GM12878 (cell line): ENCODE results near the gene SFI1. TPM values are rescaled to one million over a fixed set of nuclear protein-coding genes. Genes with fewer than 3 reads are reported as not detected.
A peak's percentile ranks its signal among the peaks of the same experiment; 100 is the strongest.

ENCODE experiments used
- BACH1 ChIP-seq: fragments of 450-650 bp; IDR thresholded peaks from 2 replicates; pipeline ENCODE4 v1.6.1; 2017; ENCODE audit warnings: mild to moderate bottlenecking, borderline replicate concordance
- HDGF ChIP-seq: fragments of 450-650 bp; IDR thresholded peaks from 2 replicates; pipeline ENCODE4 v1.6.1; 2016; ENCODE audit warnings: antibody characterized with exemption
- IKZF2 ChIP-seq, 2 experiments: fragments of 450-650 bp; IDR thresholded peaks; 2 replicates each; pipeline ENCODE4 v1.6.1; 2017; ENCODE audit warnings: mild to moderate bottlenecking in 2 of 2, moderate library complexity in 2 of 2
- IRF4 ChIP-seq: IDR thresholded peaks from 2 replicates; pipeline ENCODE4 v1.6.1; 2011; ENCODE audit warnings: low read depth, low read length
- JUNB ChIP-seq: IDR thresholded peaks from 2 replicates; pipeline ENCODE4 v1.6.1; 2016; ENCODE audit warnings: antibody characterized with exemption, mild to moderate bottlenecking
- MEF2B ChIP-seq: fragments of 450-650 bp; IDR thresholded peaks from 2 replicates; pipeline ENCODE4 v1.6.1; 2018; ENCODE audit warnings: mild to moderate bottlenecking, moderate library complexity; ENCODE audit not compliant: partially characterized antibody, poor library complexity, severe bottlenecking
- MXI1 ChIP-seq: fragments of 150-350 bp; IDR thresholded peaks from 2 replicates; pipeline ENCODE4 v1.6.1; 2011; ENCODE audit warnings: low read depth, mild to moderate bottlenecking, inconsistent platforms, low read length, improper control_type of control experiment
- NR2C1 ChIP-seq: fragments of 450-650 bp; IDR thresholded peaks from 2 replicates; pipeline ENCODE4 v1.6.1; 2017; ENCODE audit warnings: antibody characterized with exemption, mild to moderate bottlenecking, moderate library complexity
- PAX8 ChIP-seq: fragments of 450-650 bp; IDR thresholded peaks from 2 replicates; pipeline ENCODE4 v1.6.1; 2017; ENCODE audit warnings: mild to moderate bottlenecking, moderate library complexity
- POLR2A ChIP-seq: IDR thresholded peaks from 2 replicates; pipeline ENCODE4 v1.6.1; 2011; ENCODE audit warnings: low read depth, mild to moderate bottlenecking, low read length
- POLR2AphosphoS5 ChIP-seq: IDR thresholded peaks from 2 replicates; pipeline ENCODE4 v1.6.1; 2011; ENCODE audit warnings: mild to moderate bottlenecking, low read length, inconsistent platforms
- RB1 ChIP-seq: fragments of 450-650 bp; formaldehyde crosslinking; IDR thresholded peaks from 2 replicates; pipeline ENCODE4 v1.6.1; 2017; ENCODE audit warnings: mild to moderate bottlenecking, borderline replicate concordance
- RELA ChIP-seq: fragments of 450-650 bp; IDR thresholded peaks from 2 replicates; pipeline ENCODE4 v1.8.0; 2014; ENCODE audit warnings: borderline replicate concordance; ENCODE audit not compliant: partially characterized antibody
- SIN3A ChIP-seq: IDR thresholded peaks from 2 replicates; pipeline ENCODE4 v1.6.1; 2012; ENCODE audit warnings: low read depth, low read length, improper control_type of control experiment
- SPI1 ChIP-seq: IDR thresholded peaks from 2 replicates; pipeline ENCODE4 v1.6.1; 2011; ENCODE audit warnings: low read depth, mild to moderate bottlenecking, low read length, moderate library complexity, borderline replicate concordance; ENCODE audit not compliant: insufficient read depth
- TCF12 ChIP-seq: IDR thresholded peaks from 2 replicates; pipeline ENCODE4 v1.6.1; 2011; ENCODE audit warnings: low read depth, mild to moderate bottlenecking, low read length
- YY1 ChIP-seq: IDR thresholded peaks from 2 replicates; pipeline ENCODE4 v1.6.1; 2011; ENCODE audit warnings: low read depth, mild to moderate bottlenecking, low read length
- polyA plus RNA-seq, 11 experiments: library from polyadenylated mRNA; depleted of rRNA in 4 of 11; unstranded in 6 of 11; stranded (reverse) in 5 of 11; fragments of >200 nt; fragmentation: Nextera tagmentation in 4 of 11; fragmentation: Illumina TruSeq in 1 of 11; extraction: Ambion mirVana in 4 of 11; extraction: Trizol in 1 of 11; gene quantifications; 1 replicate in 1 of 11; 2 replicates in 10 of 11; pipeline versions ENCODE4 v1.2.1 to v1.2.3, GENCODE V29; 2011 to 2016; ENCODE audit warnings: inconsistent platforms in 2 of 11, missing spikeins in 2 of 11, low read depth in 1 of 11
- total RNA-seq, 4 experiments: library from RNA; depleted of rRNA in 3 of 4; stranded (reverse); fragments of >200 nt in 3 of 4; fragmentation: Illumina TruSeq in 1 of 4; extraction: Trizol in 1 of 4; gene quantifications; 2 replicates each; pipeline versions ENCODE4 v1.2.1 to v1.2.3, GENCODE V29; 2013 to 2021
- TF ChIP-seq, protein P1 (sequence below): fragments of 450-650 bp; IDR thresholded peaks from 2 replicates; pipeline ENCODE4 v1.6.1; 2017; ENCODE audit warnings: mild to moderate bottlenecking, moderate library complexity
- TF ChIP-seq, protein P2 (sequence below): IDR thresholded peaks from 2 replicates; pipeline ENCODE4 v1.6.1; 2012; ENCODE audit warnings: low read depth, low read length, improper control_type of control experiment
- TF ChIP-seq, protein P3 (sequence below): fragments of 450-650 bp; conservative IDR thresholded peaks from 2 replicates; pipeline ENCODE4 v1.6.1; 2017; ENCODE audit warnings: mild to moderate bottlenecking, moderate library complexity
- TF ChIP-seq, protein P4 (sequence below): fragments of 450-650 bp; IDR thresholded peaks from 2 replicates; pipeline ENCODE4 v1.6.1; 2018; ENCODE audit warnings: borderline replicate concordance, mild to moderate bottlenecking; ENCODE audit not compliant: partially characterized antibody

Gene SFI1
- total and polyA plus RNA-seq, 10 of the 15 experiments (the other 5 are each of a cell fraction or from before 2014, with no cell fraction given) = 6.3 to 70.1 (median 30.4) TPM

DNA sequence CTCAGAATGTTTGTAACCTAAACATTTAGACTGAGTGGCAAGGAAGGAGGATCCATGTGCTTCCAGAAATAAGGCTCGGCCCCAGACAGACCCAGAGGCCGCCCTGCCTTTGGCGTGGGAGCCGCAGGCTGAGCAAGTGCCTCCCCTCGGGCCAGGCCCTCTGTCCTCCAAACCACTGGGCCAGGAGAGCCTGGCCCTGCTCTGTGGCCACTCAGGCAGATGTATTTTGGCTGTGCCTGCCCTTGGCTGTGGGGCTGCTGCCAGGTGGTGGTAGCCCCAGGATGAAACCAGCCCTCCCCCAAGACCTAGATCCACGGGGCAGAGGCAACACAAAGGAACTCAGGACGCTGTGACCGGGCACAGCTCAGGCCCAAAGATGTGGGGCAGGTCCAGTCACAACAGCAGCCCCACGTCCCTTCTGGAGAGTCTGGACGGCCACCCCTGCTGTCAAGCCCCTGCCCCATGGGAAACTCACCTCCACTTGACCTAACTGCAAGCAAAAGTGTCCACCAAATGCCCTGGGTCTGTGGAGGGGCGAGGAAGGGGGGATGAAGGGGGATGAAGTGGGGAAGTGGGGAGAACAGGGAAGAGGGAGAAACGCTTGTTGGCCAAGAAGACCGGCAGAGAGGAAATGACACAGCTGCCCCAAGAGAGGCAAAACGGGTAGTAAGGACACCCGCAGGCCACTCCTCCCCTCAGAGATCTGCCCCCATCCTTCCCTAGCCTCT lies 141.7 kb downstream of the SFI1 start (continued):
- TF ChIP-seq, protein P1, sequence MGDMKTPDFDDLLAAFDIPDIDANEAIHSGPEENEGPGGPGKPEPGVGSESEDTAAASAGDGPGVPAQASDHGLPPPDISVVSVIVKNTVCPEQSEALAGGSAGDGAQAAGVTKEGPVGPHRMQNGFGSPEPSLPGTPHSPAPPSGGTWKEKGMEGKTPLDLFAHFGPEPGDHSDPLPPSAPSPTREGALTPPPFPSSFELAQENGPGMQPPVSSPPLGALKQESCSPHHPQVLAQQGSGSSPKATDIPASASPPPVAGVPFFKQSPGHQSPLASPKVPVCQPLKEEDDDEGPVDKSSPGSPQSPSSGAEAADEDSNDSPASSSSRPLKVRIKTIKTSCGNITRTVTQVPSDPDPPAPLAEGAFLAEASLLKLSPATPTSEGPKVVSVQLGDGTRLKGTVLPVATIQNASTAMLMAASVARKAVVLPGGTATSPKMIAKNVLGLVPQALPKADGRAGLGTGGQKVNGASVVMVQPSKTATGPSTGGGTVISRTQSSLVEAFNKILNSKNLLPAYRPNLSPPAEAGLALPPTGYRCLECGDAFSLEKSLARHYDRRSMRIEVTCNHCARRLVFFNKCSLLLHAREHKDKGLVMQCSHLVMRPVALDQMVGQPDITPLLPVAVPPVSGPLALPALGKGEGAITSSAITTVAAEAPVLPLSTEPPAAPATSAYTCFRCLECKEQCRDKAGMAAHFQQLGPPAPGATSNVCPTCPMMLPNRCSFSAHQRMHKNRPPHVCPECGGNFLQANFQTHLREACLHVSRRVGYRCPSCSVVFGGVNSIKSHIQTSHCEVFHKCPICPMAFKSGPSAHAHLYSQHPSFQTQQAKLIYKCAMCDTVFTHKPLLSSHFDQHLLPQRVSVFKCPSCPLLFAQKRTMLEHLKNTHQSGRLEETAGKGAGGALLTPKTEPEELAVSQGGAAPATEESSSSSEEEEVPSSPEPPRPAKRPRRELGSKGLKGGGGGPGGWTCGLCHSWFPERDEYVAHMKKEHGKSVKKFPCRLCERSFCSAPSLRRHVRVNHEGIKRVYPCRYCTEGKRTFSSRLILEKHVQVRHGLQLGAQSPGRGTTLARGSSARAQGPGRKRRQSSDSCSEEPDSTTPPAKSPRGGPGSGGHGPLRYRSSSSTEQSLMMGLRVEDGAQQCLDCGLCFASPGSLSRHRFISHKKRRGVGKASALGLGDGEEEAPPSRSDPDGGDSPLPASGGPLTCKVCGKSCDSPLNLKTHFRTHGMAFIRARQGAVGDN = peak; percentile 36; the same call in 1 of the 2 replicates
- TF ChIP-seq JUNB (no peak), YY1 (no peak), PAX8 (no peak), RB1 (0 out of 2 replicates have a peak, but pooled peaks have one; percentile 3), TCF12 (peak; percentile 38; the same call in 1 of the 2 replicates), IRF4 (0 out of 2 replicates have a peak, but pooled peaks have one; percentile 38), HDGF (peak; percentile 81), POLR2A (0 out of 2 replicates have a peak, but pooled peaks have one; percentile 56), IKZF2 (IDR thresholded peaks at IDR 0.05) (peak; percentile 58 to 69; a peak in 2 of 4 replicates), SIN3A (0 out of 2 replicates have a peak, but pooled peaks have one; percentile 20), BACH1 (peak; percentile 27; the same call in 1 of the 2 replicates), MEF2B (peak; percentile 65), NR2C1 (no peak), MXI1 (peak; percentile 8; the same call in 1 of the 2 replicates), SPI1 (peak; percentile 73), RELA (no peak), POLR2AphosphoS5 (peak; percentile 81)
- TF ChIP-seq, protein P2, sequence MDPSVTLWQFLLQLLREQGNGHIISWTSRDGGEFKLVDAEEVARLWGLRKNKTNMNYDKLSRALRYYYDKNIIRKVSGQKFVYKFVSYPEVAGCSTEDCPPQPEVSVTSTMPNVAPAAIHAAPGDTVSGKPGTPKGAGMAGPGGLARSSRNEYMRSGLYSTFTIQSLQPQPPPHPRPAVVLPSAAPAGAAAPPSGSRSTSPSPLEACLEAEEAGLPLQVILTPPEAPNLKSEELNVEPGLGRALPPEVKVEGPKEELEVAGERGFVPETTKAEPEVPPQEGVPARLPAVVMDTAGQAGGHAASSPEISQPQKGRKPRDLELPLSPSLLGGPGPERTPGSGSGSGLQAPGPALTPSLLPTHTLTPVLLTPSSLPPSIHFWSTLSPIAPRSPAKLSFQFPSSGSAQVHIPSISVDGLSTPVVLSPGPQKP = 0 out of 2 replicates have a peak, but pooled peaks have one; percentile 16
- TF ChIP-seq, protein P3, sequence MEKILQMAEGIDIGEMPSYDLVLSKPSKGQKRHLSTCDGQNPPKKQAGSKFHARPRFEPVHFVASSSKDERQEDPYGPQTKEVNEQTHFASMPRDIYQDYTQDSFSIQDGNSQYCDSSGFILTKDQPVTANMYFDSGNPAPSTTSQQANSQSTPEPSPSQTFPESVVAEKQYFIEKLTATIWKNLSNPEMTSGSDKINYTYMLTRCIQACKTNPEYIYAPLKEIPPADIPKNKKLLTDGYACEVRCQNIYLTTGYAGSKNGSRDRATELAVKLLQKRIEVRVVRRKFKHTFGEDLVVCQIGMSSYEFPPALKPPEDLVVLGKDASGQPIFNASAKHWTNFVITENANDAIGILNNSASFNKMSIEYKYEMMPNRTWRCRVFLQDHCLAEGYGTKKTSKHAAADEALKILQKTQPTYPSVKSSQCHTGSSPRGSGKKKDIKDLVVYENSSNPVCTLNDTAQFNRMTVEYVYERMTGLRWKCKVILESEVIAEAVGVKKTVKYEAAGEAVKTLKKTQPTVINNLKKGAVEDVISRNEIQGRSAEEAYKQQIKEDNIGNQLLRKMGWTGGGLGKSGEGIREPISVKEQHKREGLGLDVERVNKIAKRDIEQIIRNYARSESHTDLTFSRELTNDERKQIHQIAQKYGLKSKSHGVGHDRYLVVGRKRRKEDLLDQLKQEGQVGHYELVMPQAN = 0 out of 2 replicates have a peak, but pooled peaks have one; percentile 14
- TF ChIP-seq, protein P4, sequence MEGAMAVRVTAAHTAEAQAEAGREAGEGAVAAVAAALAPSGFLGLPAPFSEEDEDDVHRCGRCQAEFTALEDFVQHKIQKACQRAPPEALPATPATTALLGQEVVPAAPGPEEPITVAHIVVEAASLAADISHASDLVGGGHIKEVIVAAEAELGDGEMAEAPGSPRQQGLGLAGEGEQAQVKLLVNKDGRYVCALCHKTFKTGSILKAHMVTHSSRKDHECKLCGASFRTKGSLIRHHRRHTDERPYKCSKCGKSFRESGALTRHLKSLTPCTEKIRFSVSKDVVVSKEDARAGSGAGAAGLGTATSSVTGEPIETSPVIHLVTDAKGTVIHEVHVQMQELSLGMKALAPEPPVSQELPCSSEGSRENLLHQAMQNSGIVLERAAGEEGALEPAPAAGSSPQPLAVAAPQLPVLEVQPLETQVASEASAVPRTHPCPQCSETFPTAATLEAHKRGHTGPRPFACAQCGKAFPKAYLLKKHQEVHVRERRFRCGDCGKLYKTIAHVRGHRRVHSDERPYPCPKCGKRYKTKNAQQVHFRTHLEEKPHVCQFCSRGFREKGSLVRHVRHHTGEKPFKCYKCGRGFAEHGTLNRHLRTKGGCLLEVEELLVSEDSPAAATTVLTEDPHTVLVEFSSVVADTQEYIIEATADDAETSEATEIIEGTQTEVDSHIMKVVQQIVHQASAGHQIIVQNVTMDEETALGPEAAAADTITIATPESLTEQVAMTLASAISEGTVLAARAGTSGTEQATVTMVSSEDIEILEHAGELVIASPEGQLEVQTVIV = no peak
